HL-60 (cell line): ENCODE data around the gene RIPOR2.

ENCODE experiments used
- DNase-seq, 2 experiments: peaks; one replicate each; pipeline ENCODE4 v3.0.0-alpha.2; 2010 to 2020; ENCODE audit warnings: low read depth in 1 of 2, low spot score in 1 of 2
- H3K27ac ChIP-seq: fragments of 250-450 bp; sonication (Bioruptor Pico); replicated peaks from 2 replicates; pipeline ENCODE4 v1.5.1; 2020; ENCODE audit warnings: mild to moderate bottlenecking, moderate library complexity
- H3K27me3 ChIP-seq: fragments of 250-450 bp; sonication (Bioruptor Pico); 2 replicates; pipeline ENCODE4 v1.5.1; 2021; ENCODE audit warnings: mild to moderate bottlenecking, moderate library complexity; ENCODE audit not compliant: insufficient read depth, poor library complexity, severe bottlenecking
- H3K4me3 ChIP-seq: replicated peaks from 2 replicates; pipeline ENCODE4 v1.5.1; 2011; ENCODE audit warnings: mild to moderate bottlenecking, control low read depth, low read length; ENCODE audit not compliant: insufficient read depth
- GABPA ChIP-seq: IDR thresholded peaks from 2 replicates; pipeline ENCODE4 v1.6.1; 2012; ENCODE audit warnings: low read depth
- POLR2AphosphoS5 ChIP-seq: IDR thresholded peaks from 2 replicates; pipeline ENCODE4 v1.6.1; 2012; ENCODE audit warnings: low read depth
- SPI1 ChIP-seq: IDR thresholded peaks from 2 replicates; pipeline ENCODE4 v1.6.1; 2012; ENCODE audit warnings: low read depth, mild to moderate bottlenecking, borderline replicate concordance
- TF ChIP-seq, protein P1 (sequence below): IDR thresholded peaks from one replicate; pipeline ENCODE4 v1.5.1; 2011; ENCODE audit warnings: low read length, control low read depth, inconsistent platforms; ENCODE audit not compliant: insufficient read depth
- TF ChIP-seq, protein P2 (sequence below): IDR thresholded peaks from 2 replicates; pipeline ENCODE4 v1.6.1; 2012; ENCODE audit warnings: low read depth; ENCODE audit not compliant: insufficient replicate concordance

Gene RIPOR2

DNA sequence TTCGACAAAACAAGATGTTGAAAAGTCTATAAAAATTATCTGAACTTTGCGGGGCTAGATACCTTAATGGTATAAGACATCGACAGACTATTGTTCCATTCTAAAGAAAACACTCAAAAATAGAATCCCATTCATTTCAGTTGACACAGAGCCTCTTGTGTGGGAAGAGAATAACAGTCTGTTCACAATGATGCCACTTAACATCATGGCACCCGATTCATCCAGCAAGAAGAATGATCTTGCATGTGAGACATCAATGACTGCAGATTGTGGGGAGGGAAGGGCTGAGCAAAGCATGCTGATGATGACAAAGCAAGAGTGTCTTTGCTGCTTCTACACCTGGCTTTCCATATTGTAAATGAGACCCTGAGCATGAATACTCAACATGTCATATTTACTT, 87.3 kb downstream of the RIPOR2 start:
- Histone ChIP-seq H3K27ac (no peak overlapping the region), H3K27me3 (peaks cover 2% of the 10 kb centered on the region), H3K4me3 (no peak overlapping the region)
- no peak for DNase-seq
- TF ChIP-seq, protein P1, sequence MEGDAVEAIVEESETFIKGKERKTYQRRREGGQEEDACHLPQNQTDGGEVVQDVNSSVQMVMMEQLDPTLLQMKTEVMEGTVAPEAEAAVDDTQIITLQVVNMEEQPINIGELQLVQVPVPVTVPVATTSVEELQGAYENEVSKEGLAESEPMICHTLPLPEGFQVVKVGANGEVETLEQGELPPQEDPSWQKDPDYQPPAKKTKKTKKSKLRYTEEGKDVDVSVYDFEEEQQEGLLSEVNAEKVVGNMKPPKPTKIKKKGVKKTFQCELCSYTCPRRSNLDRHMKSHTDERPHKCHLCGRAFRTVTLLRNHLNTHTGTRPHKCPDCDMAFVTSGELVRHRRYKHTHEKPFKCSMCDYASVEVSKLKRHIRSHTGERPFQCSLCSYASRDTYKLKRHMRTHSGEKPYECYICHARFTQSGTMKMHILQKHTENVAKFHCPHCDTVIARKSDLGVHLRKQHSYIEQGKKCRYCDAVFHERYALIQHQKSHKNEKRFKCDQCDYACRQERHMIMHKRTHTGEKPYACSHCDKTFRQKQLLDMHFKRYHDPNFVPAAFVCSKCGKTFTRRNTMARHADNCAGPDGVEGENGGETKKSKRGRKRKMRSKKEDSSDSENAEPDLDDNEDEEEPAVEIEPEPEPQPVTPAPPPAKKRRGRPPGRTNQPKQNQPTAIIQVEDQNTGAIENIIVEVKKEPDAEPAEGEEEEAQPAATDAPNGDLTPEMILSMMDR, result no peak
- TF ChIP-seq, protein P2, sequence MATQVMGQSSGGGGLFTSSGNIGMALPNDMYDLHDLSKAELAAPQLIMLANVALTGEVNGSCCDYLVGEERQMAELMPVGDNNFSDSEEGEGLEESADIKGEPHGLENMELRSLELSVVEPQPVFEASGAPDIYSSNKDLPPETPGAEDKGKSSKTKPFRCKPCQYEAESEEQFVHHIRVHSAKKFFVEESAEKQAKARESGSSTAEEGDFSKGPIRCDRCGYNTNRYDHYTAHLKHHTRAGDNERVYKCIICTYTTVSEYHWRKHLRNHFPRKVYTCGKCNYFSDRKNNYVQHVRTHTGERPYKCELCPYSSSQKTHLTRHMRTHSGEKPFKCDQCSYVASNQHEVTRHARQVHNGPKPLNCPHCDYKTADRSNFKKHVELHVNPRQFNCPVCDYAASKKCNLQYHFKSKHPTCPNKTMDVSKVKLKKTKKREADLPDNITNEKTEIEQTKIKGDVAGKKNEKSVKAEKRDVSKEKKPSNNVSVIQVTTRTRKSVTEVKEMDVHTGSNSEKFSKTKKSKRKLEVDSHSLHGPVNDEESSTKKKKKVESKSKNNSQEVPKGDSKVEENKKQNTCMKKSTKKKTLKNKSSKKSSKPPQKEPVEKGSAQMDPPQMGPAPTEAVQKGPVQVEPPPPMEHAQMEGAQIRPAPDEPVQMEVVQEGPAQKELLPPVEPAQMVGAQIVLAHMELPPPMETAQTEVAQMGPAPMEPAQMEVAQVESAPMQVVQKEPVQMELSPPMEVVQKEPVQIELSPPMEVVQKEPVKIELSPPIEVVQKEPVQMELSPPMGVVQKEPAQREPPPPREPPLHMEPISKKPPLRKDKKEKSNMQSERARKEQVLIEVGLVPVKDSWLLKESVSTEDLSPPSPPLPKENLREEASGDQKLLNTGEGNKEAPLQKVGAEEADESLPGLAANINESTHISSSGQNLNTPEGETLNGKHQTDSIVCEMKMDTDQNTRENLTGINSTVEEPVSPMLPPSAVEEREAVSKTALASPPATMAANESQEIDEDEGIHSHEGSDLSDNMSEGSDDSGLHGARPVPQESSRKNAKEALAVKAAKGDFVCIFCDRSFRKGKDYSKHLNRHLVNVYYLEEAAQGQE, result no peak
- no peak for TF ChIP-seq SPI1

GRCh38 chr6:24847402-24847801, 88.4 kb downstream of the RIPOR2 start:
- no peak for TF ChIP-seq POLR2AphosphoS5
- no peak for TF ChIP-seq SPI1
- TF ChIP-seq, protein P2, result no peak
- TF ChIP-seq GABPA, result no peak
- TF ChIP-seq, protein P1, result no peak
- H3K27me3 ChIP-seq, result peaks cover under 1% of the 10 kb centered on the region
- H3K27ac ChIP-seq, result no peak overlapping the region
- DNase-seq, result no peak
- H3K4me3 ChIP-seq, result no peak overlapping the region

GRCh38 chr6:24845578-24845977, 90.2 kb downstream of the RIPOR2 start:
- Histone ChIP-seq H3K27ac (no peak overlapping the region), H3K4me3 (no peak overlapping the region), H3K27me3 (no peaks in the 10 kb centered on the region)
- no peak for DNase-seq
- TF ChIP-seq SPI1 (no peak), POLR2AphosphoS5 (no peak), GABPA (no peak)
- TF ChIP-seq, protein P2, result no peak
- TF ChIP-seq, protein P1, result no peak
